Trophoblast cell (in vitro differentiated cells and primary cell): Measurements from ENCODE around the gene SNAPC5.
A peak's percentile ranks its signal among the peaks of the same experiment; 100 is the strongest.
"Not testable (repeated sequence)": the region's sequence is repeated elsewhere in the genome, so short reads cannot be mapped to it uniquely, and the experiment has no call there.

Experiments used
- DNase-seq, 2 donors: peaks; one replicate each; pipeline ENCODE4 v3.0.0-alpha.2; 2016
- H2AFZ ChIP-seq: 2 replicates; pipeline ENCODE4 v1.6.1; 2013; ENCODE audit warnings: low read length, moderate library complexity, mild to moderate bottlenecking; ENCODE audit not compliant: insufficient read depth, poor library complexity
- H2AK5ac ChIP-seq: 2 replicates; pipeline ENCODE4 v1.6.1; 2013; ENCODE audit warnings: mild to moderate bottlenecking, low read length
- H2BK120ac ChIP-seq: 2 replicates; pipeline ENCODE4 v1.6.1; 2013; ENCODE audit warnings: low read length, mild to moderate bottlenecking, moderate library complexity; ENCODE audit not compliant: insufficient read depth, poor library complexity
- H2BK12ac ChIP-seq: 2 replicates; pipeline ENCODE4 v1.6.1; 2013; ENCODE audit warnings: mild to moderate bottlenecking, low read length, moderate library complexity
- H2BK5ac ChIP-seq: 2 replicates; pipeline ENCODE4 v1.6.1; 2013; ENCODE audit warnings: low read length, low read depth, moderate library complexity, mild to moderate bottlenecking; ENCODE audit not compliant: poor library complexity
- H3K14ac ChIP-seq: 2 replicates; pipeline ENCODE4 v1.6.1; 2013; ENCODE audit warnings: mild to moderate bottlenecking, low read length
- H3K18ac ChIP-seq: 2 replicates; pipeline ENCODE4 v1.6.1; 2013; ENCODE audit warnings: mild to moderate bottlenecking, low read length
- H3K23ac ChIP-seq: 2 replicates; pipeline ENCODE4 v1.6.1; 2013; ENCODE audit warnings: low read length
- H3K27ac ChIP-seq: 2 replicates; pipeline ENCODE4 v1.5.1; 2013; ENCODE audit warnings: low read depth, mild to moderate bottlenecking, inconsistent platforms, low read length, moderate library complexity
- H3K27me3 ChIP-seq: 2 replicates; pipeline ENCODE4 v1.6.1; 2013; ENCODE audit warnings: inconsistent platforms, mild to moderate bottlenecking, low read length, moderate library complexity; ENCODE audit not compliant: insufficient read depth
- H3K36me3 ChIP-seq, 2 experiments: 1 replicate in 1 of 2; 2 replicates in 1 of 2; pipeline ENCODE4 v1.6.1; 2013; ENCODE audit warnings: low read length in 2 of 2, mild to moderate bottlenecking in 2 of 2, moderate library complexity in 1 of 2; ENCODE audit not compliant: insufficient read depth in 2 of 2, control insufficient read depth in 1 of 2
- H3K4ac ChIP-seq: 2 replicates; pipeline ENCODE4 v1.6.1; 2013; ENCODE audit warnings: low read depth, mild to moderate bottlenecking, low read length, moderate library complexity
- H3K4me1 ChIP-seq, 2 experiments: 1 replicate in 1 of 2; 2 replicates in 1 of 2; pipeline ENCODE4 v1.6.1; 2013; ENCODE audit warnings: low read length in 2 of 2, mild to moderate bottlenecking in 2 of 2, moderate library complexity in 1 of 2; ENCODE audit not compliant: insufficient read depth in 2 of 2, control insufficient read depth in 1 of 2
- H3K4me2 ChIP-seq: 2 replicates; pipeline ENCODE4 v1.6.1; 2013; ENCODE audit warnings: inconsistent platforms, mild to moderate bottlenecking, low read length, moderate library complexity
- H3K4me3 ChIP-seq: 2 replicates; pipeline ENCODE4 v1.5.1; 2013; ENCODE audit warnings: mild to moderate bottlenecking, low read depth, low read length, inconsistent platforms
- H3K79me1 ChIP-seq: one replicate; pipeline ENCODE4 v1.6.1; 2013; ENCODE audit warnings: low read length
- H3K79me2 ChIP-seq: 2 replicates; pipeline ENCODE4 v1.6.1; 2013; ENCODE audit warnings: low read length, mild to moderate bottlenecking; ENCODE audit not compliant: control insufficient read depth, insufficient read depth, poor library complexity
- H3K9ac ChIP-seq: 2 replicates; pipeline ENCODE4 v1.6.1; 2013; ENCODE audit warnings: mild to moderate bottlenecking, low read length
- H3K9me3 ChIP-seq: 2 replicates; pipeline ENCODE4 v1.6.1; 2013; ENCODE audit warnings: low read depth, mild to moderate bottlenecking, control low read depth, inconsistent platforms, low read length; ENCODE audit not compliant: insufficient read depth
- H4K12ac ChIP-seq: 2 replicates; pipeline ENCODE4 v1.6.1; 2013; ENCODE audit warnings: low read depth, mild to moderate bottlenecking, low read length, moderate library complexity
- H4K8ac ChIP-seq: 2 replicates; pipeline ENCODE4 v1.6.1; 2013; ENCODE audit warnings: low read depth, mild to moderate bottlenecking, low read length, moderate library complexity
- H4K91ac ChIP-seq: one replicate; pipeline ENCODE4 v1.6.1; 2013; ENCODE audit warnings: low read depth, mild to moderate bottlenecking, low read length, moderate library complexity
- WGBS: extraction: QIAGEN DNeasy Blood & Tissue Kit; methylation state at CpG from one replicate; pipeline ENCODE4 v1.1.7; 2013; ENCODE audit warnings: missing lambda C conversion rate; ENCODE audit not compliant: insufficient read length, insufficient coverage; ENCODE audit errors: extremely low coverage; 5-methylcytosine and 5-hydroxymethylcytosine counted together

SNAPC5 gene

DNA sequence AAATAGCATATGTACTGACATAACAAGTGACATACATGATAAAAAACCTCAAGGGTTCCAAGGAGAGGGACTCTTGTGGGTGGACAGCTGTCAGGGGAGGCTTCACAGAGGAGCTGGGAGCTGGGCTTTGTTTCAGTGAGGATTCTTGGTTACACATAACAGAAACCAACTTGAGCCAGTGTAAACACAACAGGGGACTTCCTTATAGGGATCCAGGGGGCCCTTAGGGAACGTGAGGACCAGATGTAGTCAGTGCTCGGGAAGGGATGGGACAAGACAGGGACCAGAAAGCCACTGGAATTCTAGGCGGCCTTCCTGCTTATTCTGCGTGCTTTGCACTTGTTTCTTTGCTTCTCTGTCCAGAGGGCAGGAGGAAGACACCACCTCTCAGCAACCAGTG, 34.9 kb downstream of the SNAPC5 start:
- H3K27me3 ChIP-seq: no peaks in the 10 kb centered on the region
- H3K79me2 ChIP-seq: no peaks in the 10 kb centered on the region
- H3K79me1 ChIP-seq: peaks cover 3% of the 10 kb centered on the region
- no peak overlapping the region for H3K4ac ChIP-seq
- peaks cover 3% of the 10 kb centered on the region for H3K9me3 ChIP-seq
- H2BK120ac ChIP-seq: no peak overlapping the region
- no peak overlapping the region for H2AFZ ChIP-seq
- peaks cover 6% of the 10 kb centered on the region in 2 experiments for H3K36me3 ChIP-seq
- no peak overlapping the region for H2BK5ac ChIP-seq
- H3K14ac ChIP-seq: no peak overlapping the region
- no CpG with 5 or more reads among the region's 4 CpGs for WGBS
- H3K23ac ChIP-seq: no peak overlapping the region
- H3K4me2 ChIP-seq: no peak overlapping the region
- H3K9ac ChIP-seq: no peak overlapping the region
- H3K27ac ChIP-seq: no peak overlapping the region
- H3K4me1 ChIP-seq: peaks cover 7 to 10% of the 10 kb centered on the region in 2 experiments
- no peak overlapping the region for H3K18ac ChIP-seq
- no peak for DNase-seq
- H2AK5ac ChIP-seq: no peak overlapping the region
- no peak overlapping the region for H4K91ac ChIP-seq
- H4K12ac ChIP-seq: no peak overlapping the region
- no peak overlapping the region for H4K8ac ChIP-seq
- no peak overlapping the region for H2BK12ac ChIP-seq
- no peak overlapping the region for H3K4me3 ChIP-seq

DNA sequence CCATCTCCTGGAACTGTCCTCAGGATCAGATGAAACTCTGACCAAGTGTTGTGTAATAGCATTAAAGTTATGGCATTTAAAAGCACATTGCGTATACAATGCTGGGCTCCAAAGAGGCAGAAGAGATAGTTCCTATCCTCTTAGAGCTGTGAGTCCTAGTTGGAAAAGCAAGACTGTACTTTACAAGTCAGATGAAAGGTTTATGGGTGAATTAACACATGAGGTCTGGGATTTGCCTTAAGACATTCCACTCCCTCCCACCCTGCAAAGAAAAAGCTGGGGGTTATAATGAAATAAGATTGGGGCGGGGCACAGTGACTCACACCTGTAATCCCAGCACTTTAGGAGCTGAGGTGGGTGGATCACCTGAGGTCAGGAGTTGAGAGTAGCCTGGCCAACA, 35.6 kb downstream of the SNAPC5 start:
- no peak overlapping the region for H4K12ac ChIP-seq
- no peak overlapping the region for H2BK5ac ChIP-seq
- H3K36me3 ChIP-seq: peaks cover 4 to 6% of the 10 kb centered on the region in 2 experiments
- no peak overlapping the region for H2AFZ ChIP-seq
- no peak overlapping the region for H3K27ac ChIP-seq
- no CpG with 5 or more reads among the region's 2 CpGs for WGBS
- no peak overlapping the region for H4K91ac ChIP-seq
- no peak overlapping the region for H3K4me2 ChIP-seq
- H3K9me3 ChIP-seq: peaks cover 3% of the 10 kb centered on the region
- H3K23ac ChIP-seq: no peak overlapping the region
- H3K18ac ChIP-seq: no peak overlapping the region
- H3K27me3 ChIP-seq: no peaks in the 10 kb centered on the region
- no peak overlapping the region for H3K4ac ChIP-seq
- no peak overlapping the region for H4K8ac ChIP-seq
- H3K79me2 ChIP-seq: no peaks in the 10 kb centered on the region
- peaks cover 3% of the 10 kb centered on the region for H3K79me1 ChIP-seq
- no peak overlapping the region for H2AK5ac ChIP-seq
- peak in 1 of 2 donors; percentile 61 for DNase-seq
- no peak overlapping the region for H2BK12ac ChIP-seq
- peaks cover 7 to 10% of the 10 kb centered on the region in 2 experiments for H3K4me1 ChIP-seq
- H3K14ac ChIP-seq: no peak overlapping the region
- H3K4me3 ChIP-seq: no peak overlapping the region
- H3K9ac ChIP-seq: no peak overlapping the region
- H2BK120ac ChIP-seq: no peak overlapping the region

- H3K27me3 ChIP-seq, H2BK5ac ChIP-seq, H3K79me2 ChIP-seq, H3K79me1 ChIP-seq, H3K36me3 ChIP-seq, H3K14ac ChIP-seq, H4K12ac ChIP-seq, H3K9me3 ChIP-seq, H3K27ac ChIP-seq, H2AK5ac ChIP-seq, H3K18ac ChIP-seq, H3K23ac ChIP-seq, DNase-seq, H3K4ac ChIP-seq, H4K8ac ChIP-seq, H2BK12ac ChIP-seq, H3K9ac ChIP-seq, H4K91ac ChIP-seq, H2BK120ac ChIP-seq, H2AFZ ChIP-seq, H3K4me2 ChIP-seq, H3K4me3 ChIP-seq: not testable (repeated sequence)
- WGBS: no CpG with 5 or more reads among the region's 6 CpGs
- peaks cover 7 to 10% of the 10 kb centered on the region in 2 experiments for H3K4me1 ChIP-seq
Measured at GRCh38 chr15:66461294-66461693, 36.3 kb downstream of the SNAPC5 start.

GRCh38 chr15:66459818-66460615, 37.5 kb downstream of the SNAPC5 start:
- no CpG with 5 or more reads among the region's 3 CpGs for WGBS
- H2AK5ac ChIP-seq: no peak overlapping the region

More at GRCh38 chr15:66459818-66460615, 37.5 kb downstream of the SNAPC5 start:
- Histone ChIP-seq H3K9ac (no peak overlapping the region), H3K36me3 (peaks cover 1 to 5% of the 10 kb centered on the region in 2 experiments), H2AFZ (no peak overlapping the region), H2BK5ac (no peak overlapping the region), H3K27me3 (no peaks in the 10 kb centered on the region), H3K27ac (peak overlapping the region; percentile 67), H2BK12ac (no peak overlapping the region), H4K8ac (no peak overlapping the region), H3K4ac (no peak overlapping the region), H3K79me1 (peaks cover 3% of the 10 kb centered on the region), H3K18ac (no peak overlapping the region), H4K91ac (no peak overlapping the region), H3K4me1 (peaks cover 7 to 10% of the 10 kb centered on the region in 2 experiments), H3K4me2 (no peak overlapping the region), H2BK120ac (no peak overlapping the region), H3K23ac (no peak overlapping the region), H3K4me3 (no peak overlapping the region), H4K12ac (no peak overlapping the region), H3K14ac (no peak overlapping the region), H3K9me3 (peaks cover 1% of the 10 kb centered on the region), H3K79me2 (no peaks in the 10 kb centered on the region)
- peak; percentile 86 to 91 for DNase-seq
